GM12875 (cell line): Measurements from ENCODE around the gene BBS7.

Experiments used
- H3K4me3 ChIP-seq: one replicate; pipeline ENCODE4 v1.5.1; 2011; ENCODE audit warnings: low read depth, low read length, control low read depth
- TF ChIP-seq, protein P1 (sequence below): IDR thresholded peaks from 2 replicates; pipeline ENCODE4 v1.5.1; 2011; ENCODE audit warnings: low read depth, mild to moderate bottlenecking, control low read depth, inconsistent platforms, low read length, moderate library complexity, borderline replicate concordance; ENCODE audit not compliant: insufficient read depth

The BBS7 gene

DNA sequence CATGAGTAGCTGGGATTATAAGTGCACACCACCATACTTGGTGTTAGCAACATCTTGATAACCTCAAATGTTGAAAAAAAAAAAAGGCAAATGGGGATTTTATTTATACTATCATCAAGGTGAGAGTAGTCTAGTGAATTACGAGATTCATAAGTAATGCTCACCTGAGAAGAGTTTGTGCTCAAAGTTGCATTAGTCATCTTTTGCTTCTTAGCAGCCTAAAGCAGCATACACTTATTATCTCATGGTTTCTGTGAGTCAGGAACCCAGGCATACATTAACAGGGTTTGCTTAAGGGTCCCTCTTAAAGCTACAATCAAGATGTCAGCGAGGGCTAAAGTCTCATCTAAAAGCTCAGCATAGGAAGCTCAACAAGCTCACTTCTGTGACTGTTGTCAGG, 77.3 kb downstream of the BBS7 start:
- TF ChIP-seq, protein P1, sequence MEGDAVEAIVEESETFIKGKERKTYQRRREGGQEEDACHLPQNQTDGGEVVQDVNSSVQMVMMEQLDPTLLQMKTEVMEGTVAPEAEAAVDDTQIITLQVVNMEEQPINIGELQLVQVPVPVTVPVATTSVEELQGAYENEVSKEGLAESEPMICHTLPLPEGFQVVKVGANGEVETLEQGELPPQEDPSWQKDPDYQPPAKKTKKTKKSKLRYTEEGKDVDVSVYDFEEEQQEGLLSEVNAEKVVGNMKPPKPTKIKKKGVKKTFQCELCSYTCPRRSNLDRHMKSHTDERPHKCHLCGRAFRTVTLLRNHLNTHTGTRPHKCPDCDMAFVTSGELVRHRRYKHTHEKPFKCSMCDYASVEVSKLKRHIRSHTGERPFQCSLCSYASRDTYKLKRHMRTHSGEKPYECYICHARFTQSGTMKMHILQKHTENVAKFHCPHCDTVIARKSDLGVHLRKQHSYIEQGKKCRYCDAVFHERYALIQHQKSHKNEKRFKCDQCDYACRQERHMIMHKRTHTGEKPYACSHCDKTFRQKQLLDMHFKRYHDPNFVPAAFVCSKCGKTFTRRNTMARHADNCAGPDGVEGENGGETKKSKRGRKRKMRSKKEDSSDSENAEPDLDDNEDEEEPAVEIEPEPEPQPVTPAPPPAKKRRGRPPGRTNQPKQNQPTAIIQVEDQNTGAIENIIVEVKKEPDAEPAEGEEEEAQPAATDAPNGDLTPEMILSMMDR: no peak
- no peak overlapping the region for H3K4me3 ChIP-seq

DNA sequence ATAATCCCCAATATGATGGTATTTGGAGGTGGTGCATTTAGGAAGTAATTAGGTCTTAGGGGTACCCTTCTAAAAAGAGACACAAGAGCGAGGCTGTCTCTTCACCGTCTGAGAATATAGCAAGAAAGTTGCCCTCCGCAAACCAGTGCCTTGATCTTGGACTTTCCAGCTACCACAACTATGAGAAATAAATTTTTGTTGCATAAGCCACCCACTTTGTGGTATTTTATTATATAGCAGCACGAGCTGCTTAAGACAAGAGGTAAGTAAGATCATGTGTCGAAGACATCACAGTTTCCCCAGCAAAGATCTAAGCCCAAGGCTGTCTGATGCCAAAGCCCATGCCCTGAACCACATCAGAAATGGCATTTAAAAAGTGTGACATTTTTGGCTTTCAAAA, 78.8 kb downstream of the BBS7 start:
- no peak overlapping the region for H3K4me3 ChIP-seq
- TF ChIP-seq, protein P1: no peak

DNA sequence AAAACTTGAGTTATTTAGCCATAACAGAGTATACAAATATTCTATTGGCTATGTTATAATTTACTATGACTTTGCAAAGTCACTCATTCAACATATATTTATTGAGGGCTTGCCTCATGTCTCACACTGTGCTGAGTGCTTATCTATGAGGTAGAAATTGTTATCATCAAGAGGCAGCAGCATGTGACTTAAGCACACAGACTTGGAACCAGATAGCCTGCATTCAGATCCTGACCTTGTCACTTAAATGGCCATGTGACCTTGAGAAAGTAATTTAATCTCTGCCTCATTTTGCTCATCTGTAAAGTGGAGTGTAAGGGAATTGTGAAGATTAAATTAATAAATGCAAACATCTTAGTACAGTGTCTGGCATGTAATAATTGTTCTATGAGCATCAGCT, 79.3 kb downstream of the BBS7 start:
- TF ChIP-seq, protein P1: no peak
- no peak overlapping the region for H3K4me3 ChIP-seq

DNA sequence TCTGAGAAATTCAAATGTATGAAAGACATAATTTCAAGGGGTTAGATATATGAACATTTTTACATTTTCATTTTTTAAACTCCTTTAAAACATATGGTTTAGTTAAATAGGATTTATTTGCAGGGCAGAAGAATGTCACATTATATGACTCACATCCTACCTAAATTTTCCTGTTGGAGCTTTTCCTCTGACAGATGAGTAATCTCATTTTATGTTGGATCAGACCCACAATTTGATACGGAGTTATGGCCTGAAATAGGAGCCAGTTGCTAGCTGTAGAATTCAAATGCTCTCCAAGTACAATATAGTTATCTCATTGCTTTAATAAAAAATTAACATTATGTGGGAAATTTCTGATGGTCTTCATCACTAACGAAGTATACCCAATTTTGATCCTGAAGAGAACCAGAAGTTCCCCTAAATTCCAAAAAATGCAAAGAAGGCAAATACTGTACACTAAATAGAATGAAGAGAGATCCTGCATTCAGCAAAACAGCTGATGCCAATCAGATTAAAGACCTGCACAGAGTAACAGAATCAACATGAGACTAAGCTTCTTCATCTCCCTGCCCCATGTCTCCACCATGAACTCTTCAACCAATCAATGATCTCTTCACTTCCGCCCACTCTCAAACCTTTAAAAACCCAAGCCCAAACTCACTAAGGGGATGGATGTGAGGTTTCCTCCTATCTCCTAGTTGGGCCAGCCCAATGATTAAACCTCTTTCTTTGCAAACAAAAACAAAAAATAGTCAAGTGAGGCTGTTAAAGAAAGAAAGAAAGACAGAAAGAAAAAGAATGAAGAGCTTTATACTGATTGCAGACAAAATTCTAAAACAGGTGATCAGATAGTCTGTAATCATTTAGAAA, 80.1 kb downstream of the BBS7 start:
- TF ChIP-seq, protein P1: no peak
- H3K4me3 ChIP-seq: no peak overlapping the region

DNA sequence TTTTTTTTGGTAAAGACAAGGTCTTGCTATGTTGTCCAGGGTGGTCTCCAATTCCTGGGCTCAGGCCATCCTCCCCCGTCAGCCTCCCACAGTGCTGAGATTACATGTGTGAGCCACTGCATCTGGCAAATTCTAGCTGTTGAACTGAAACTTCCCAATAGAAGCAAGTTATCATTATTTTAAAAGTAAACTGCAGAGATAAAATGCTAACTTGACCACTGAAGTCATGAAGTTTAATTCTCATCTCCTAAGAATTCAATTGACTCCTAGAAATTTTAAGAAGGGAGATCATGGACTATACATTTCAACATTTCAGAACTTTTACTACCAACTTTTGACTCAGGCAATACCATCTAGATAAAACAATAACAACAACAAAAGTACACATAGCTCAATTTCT, 80.8 kb downstream of the BBS7 start:
- TF ChIP-seq, protein P1: no peak
- H3K4me3 ChIP-seq: no peak overlapping the region

DNA sequence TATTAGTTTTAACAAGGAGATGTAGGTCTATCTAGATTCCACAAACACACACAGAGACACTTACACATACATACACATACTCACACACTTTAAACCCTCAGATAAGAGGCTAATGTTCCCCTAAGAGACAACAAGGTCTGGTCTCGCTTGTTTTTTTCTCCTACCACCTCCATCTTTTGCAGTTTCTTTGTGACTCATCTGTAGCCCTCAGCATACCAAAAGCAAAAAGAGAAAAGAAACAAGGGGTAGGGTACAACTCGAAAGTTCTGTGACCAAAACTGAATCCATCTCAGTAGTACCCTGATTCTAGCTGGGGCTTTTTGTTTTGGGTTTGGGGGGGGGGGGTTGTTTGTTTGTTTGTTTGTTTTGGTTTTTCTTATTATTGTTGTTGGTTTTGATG, 81.4 kb downstream of the BBS7 start:
- TF ChIP-seq, protein P1: no peak

DNA sequence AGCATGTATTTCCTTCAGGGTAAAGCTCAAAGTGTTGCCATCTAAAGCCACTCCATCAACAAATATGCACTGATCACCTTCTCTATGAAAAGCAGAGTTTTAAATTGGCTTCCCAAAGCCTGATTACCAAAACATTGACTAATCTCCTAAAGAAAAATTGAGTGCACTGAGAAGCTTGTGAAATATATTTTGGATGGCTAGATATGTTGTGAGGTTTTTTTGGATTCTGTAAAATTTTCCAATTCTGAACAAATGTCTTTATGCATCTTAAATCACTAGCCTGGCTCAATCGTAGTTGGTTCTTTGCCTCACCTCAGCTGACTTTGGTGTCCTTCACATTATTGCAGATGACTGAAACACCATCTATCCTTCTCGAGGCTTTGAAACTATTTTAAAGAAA, 84.1 kb downstream of the BBS7 start:
- H3K4me3 ChIP-seq: no peak overlapping the region
- TF ChIP-seq, protein P1: no peak

More for the DNA sequence above, 81.4 kb downstream of the BBS7 start:
- H3K4me3 ChIP-seq: no peak overlapping the region
